ENCODE measurements around the gene ZMYM5. TPM values are rescaled to one million over a fixed set of nuclear protein-coding genes. Genes with fewer than 3 reads are reported as not detected.

The ZMYM5 gene
- total and polyA plus RNA-seq, 9 of the 15 experiments (the other 6 are each of a cell fraction or from before 2014, with no cell fraction given), result 5.4 to 11.9 (median 7.8) TPM

DNA sequence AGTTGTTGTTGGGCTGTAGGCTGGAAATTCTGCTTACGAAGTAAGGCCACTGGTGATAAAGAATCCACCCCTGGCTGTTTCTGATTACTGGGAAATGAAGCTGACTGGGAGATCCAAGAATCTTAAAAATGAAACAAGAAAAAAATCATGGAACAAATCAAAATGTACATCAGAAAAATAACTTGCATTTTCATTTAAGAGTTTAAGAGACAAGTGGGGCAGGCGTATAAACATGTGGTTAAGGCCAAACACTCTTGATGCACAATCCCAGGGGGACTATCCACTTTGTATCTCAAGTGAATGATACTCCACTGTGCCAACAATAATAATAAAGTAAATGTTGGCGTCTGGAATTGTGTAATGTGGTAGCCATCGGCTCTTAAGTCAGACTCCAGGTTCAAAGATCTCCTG is 24.6 kb downstream of the ZMYM5 start:
- Histone ChIP-seq H3K9me1 (ENCODE audit: control insufficient read depth, insufficient read depth, low read length) (no peaks in the 10 kb centered on the region), H3K9me3 (replicated peaks; ENCODE audit: control insufficient read depth, insufficient read depth, low read depth, low read length) (no peaks in the 10 kb centered on the region), H3K27ac (ENCODE audit: extremely low read depth, low read depth, low read length) (no peak overlapping the region), H3K9ac (ENCODE audit: insufficient read depth in 1 of 2, low read depth in 2 of 2, low read length in 2 of 2) (no peak overlapping the region), H4K20me1 (replicated peaks; ENCODE audit: control insufficient read depth, insufficient read depth, low read length) (no peaks in the 10 kb centered on the region), H3K4me2 (ENCODE audit: insufficient read depth, low read length) (no peak overlapping the region), H2AFZ (ENCODE audit: low read depth, low read length) (no peak overlapping the region), H3K4me3 (no peak overlapping the region), H3K79me2 (ENCODE audit: control insufficient read depth, insufficient read depth, low read length) (no peaks in the 10 kb centered on the region; the same call in 2 of the 3 replicates), H3K36me3 (ENCODE audit: control insufficient read depth, insufficient read depth, low read length) (peaks cover 31% of the 10 kb centered on the region; the same call in 1 of the 3 replicates), H3K4me1 (replicated peaks in 1 of 2; ENCODE audit: control insufficient read depth in 2 of 2, insufficient read depth in 2 of 2, low read length in 2 of 2) (peaks cover 0 to 5% of the 10 kb centered on the region in 2 experiments; a peak in 1 of 5 replicates), H3K27me3 (ENCODE audit: control insufficient read depth in 2 of 2, insufficient read depth in 2 of 2, low read length in 2 of 2) (no peaks in the 10 kb centered on the region)
- DNase-seq (ENCODE audit: extremely low read depth in 1 of 4, low spot score in 3 of 4) (no peak), ATAC-seq (no peak), FAIRE-seq (no peak)
- intact Hi-C loops (cut with micrococcal nuclease) (no loop called here), in situ Hi-C loops (cut with MboI) (no loop called here)
- no TSS peak for BruUV-seq (replicated peaks)
- ChIA-PET CTCF (ENCODE audit: low intra/inter-chr PET ratio) (no interaction called here), POLR2A (interaction anchor here (0.6 to 1.7 kb wide), 3 partner anchors 10 to 234 kb away, joined by 3 to 4 read pairs (median 3); partner anchors contain the start of gene ZMYM5)
- 77% methylated on average over 3 of the region's 4 CpGs for WGBS (ENCODE audit: insufficient coverage, low coverage, missing lambda C conversion rate)
- no peak for TF ChIP-seq THAP12 (CRISPR knock-in tag; IDR thresholded peaks at IDR 0.05)
- TF ChIP-seq, protein P1, sequence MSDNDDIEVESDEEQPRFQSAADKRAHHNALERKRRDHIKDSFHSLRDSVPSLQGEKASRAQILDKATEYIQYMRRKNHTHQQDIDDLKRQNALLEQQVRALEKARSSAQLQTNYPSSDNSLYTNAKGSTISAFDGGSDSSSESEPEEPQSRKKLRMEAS (CRISPR knock-in tag; IDR thresholded peaks at IDR 0.05), result no peak
- no peak for TF ChIP-seq TSC22D4 (tag; IDR thresholded peaks at IDR 0.05)
- no peak for TF ChIP-seq C11orf30 (IDR thresholded peaks at IDR 0.05; ENCODE audit: low read depth)
- TF ChIP-seq MAFG (tag; conservative IDR thresholded peaks at IDR 0.05), result no peak
- no peak for TF ChIP-seq ZNF280B (CRISPR knock-in tag; IDR thresholded peaks at IDR 0.05)
- TF ChIP-seq, protein P2, sequence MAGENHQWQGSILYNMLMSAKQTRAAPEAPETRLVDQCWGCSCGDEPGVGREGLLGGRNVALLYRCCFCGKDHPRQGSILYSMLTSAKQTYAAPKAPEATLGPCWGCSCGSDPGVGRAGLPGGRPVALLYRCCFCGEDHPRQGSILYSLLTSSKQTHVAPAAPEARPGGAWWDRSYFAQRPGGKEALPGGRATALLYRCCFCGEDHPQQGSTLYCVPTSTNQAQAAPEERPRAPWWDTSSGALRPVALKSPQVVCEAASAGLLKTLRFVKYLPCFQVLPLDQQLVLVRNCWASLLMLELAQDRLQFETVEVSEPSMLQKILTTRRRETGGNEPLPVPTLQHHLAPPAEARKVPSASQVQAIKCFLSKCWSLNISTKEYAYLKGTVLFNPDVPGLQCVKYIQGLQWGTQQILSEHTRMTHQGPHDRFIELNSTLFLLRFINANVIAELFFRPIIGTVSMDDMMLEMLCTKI (IDR thresholded peaks at IDR 0.05; ENCODE audit: partially characterized antibody), result no peak
- no peak for TF ChIP-seq DIDO1 (tag; IDR thresholded peaks at IDR 0.05; ENCODE audit: low read depth)
